Effector memory CD4-positive, alpha-beta T cell (primary cell): ENCODE measurements around the gene FIGLA.

ENCODE experiments used
- DNase-seq, 3 donors: peaks; one replicate each; pipeline ENCODE4 v3.0.0-alpha.2; 2020
- H3K27ac ChIP-seq: 2 replicates; pipeline ENCODE4 v1.7.0; 2013; ENCODE audit warnings: mild to moderate bottlenecking, low read length, moderate library complexity; ENCODE audit not compliant: insufficient read depth, poor library complexity, severe bottlenecking
- H3K27me3 ChIP-seq: replicated peaks from 2 replicates; pipeline ENCODE4 v1.7.0; 2013; ENCODE audit warnings: mild to moderate bottlenecking, low read length; ENCODE audit not compliant: insufficient read depth, control insufficient read depth, poor library complexity, severe bottlenecking
- H3K36me3 ChIP-seq: 2 replicates; pipeline ENCODE4 v1.7.0; 2013; ENCODE audit warnings: mild to moderate bottlenecking, low read length, moderate library complexity; ENCODE audit not compliant: control insufficient read depth, insufficient read depth
- H3K4me1 ChIP-seq: 2 replicates; pipeline ENCODE4 v1.7.0; 2013; ENCODE audit warnings: low read length, mild to moderate bottlenecking; ENCODE audit not compliant: control insufficient read depth, insufficient read depth, poor library complexity, severe bottlenecking
- H3K4me3 ChIP-seq: 2 replicates; pipeline ENCODE4 v1.7.0; 2013; ENCODE audit warnings: low read length, low read depth, mild to moderate bottlenecking; ENCODE audit not compliant: insufficient read depth, poor library complexity, severe bottlenecking
- H3K9me3 ChIP-seq: 2 replicates; pipeline ENCODE4 v1.7.0; 2013; ENCODE audit warnings: mild to moderate bottlenecking, low read length, moderate library complexity; ENCODE audit not compliant: control insufficient read depth

Gene FIGLA

GRCh38 chr2:70828914-70829824, 38.7 kb upstream of the FIGLA start:
- Histone ChIP-seq H3K4me3 (no peak overlapping the region), H3K9me3 (no peaks in the 10 kb centered on the region), H3K4me1 (no peaks in the 10 kb centered on the region), H3K36me3 (no peaks in the 10 kb centered on the region), H3K27me3 (no peaks in the 10 kb centered on the region), H3K27ac (no peak overlapping the region)
- DNase-seq = no peak

GRCh38 chr2:70828115-70828514, 37.7 kb upstream of the FIGLA start:
- H3K36me3 ChIP-seq = no peaks in the 10 kb centered on the region
- H3K27me3 ChIP-seq = no peaks in the 10 kb centered on the region
- no peak for DNase-seq
- no peak overlapping the region for H3K27ac ChIP-seq
- H3K4me1 ChIP-seq = no peaks in the 10 kb centered on the region
- H3K4me3 ChIP-seq = no peak overlapping the region
- no peaks in the 10 kb centered on the region for H3K9me3 ChIP-seq

GRCh38 chr2:70827388-70827787, 36.9 kb upstream of the FIGLA start:
- Histone ChIP-seq H3K4me3 (no peak overlapping the region), H3K9me3 (no peaks in the 10 kb centered on the region), H3K27me3 (no peaks in the 10 kb centered on the region), H3K36me3 (no peaks in the 10 kb centered on the region), H3K27ac (no peak overlapping the region), H3K4me1 (peaks cover 3% of the 10 kb centered on the region)
- DNase-seq = no peak

GRCh38 chr2:70826696-70827350, 36.4 kb upstream of the FIGLA start:
- H3K27ac ChIP-seq = no peak overlapping the region
- H3K36me3 ChIP-seq = no peaks in the 10 kb centered on the region
- H3K4me3 ChIP-seq = no peak overlapping the region
- H3K27me3 ChIP-seq = no peaks in the 10 kb centered on the region
- DNase-seq = no peak
- H3K4me1 ChIP-seq = peaks cover 3% of the 10 kb centered on the region
- no peaks in the 10 kb centered on the region for H3K9me3 ChIP-seq

GRCh38 chr2:70823249-70823648, 32.8 kb upstream of the FIGLA start:
- no peak overlapping the region for H3K4me3 ChIP-seq
- no peaks in the 10 kb centered on the region for H3K27me3 ChIP-seq
- no peaks in the 10 kb centered on the region for H3K36me3 ChIP-seq
- H3K9me3 ChIP-seq = no peaks in the 10 kb centered on the region
- DNase-seq = no peak
- no peak overlapping the region for H3K27ac ChIP-seq
- peaks cover 3% of the 10 kb centered on the region for H3K4me1 ChIP-seq

- H3K9me3 ChIP-seq = no peaks in the 10 kb centered on the region
- no peak overlapping the region for H3K4me3 ChIP-seq
- no peaks in the 10 kb centered on the region for H3K27me3 ChIP-seq
- no peak overlapping the region for H3K27ac ChIP-seq
- H3K36me3 ChIP-seq = no peaks in the 10 kb centered on the region
- H3K4me1 ChIP-seq = peaks cover 3% of the 10 kb centered on the region
- no peak for DNase-seq
These were observed 32.4 kb upstream of the FIGLA start for GRCh38 chr2:70822843-70823242.

- peaks cover 3% of the 10 kb centered on the region for H3K4me1 ChIP-seq
- H3K4me3 ChIP-seq = no peak within 1 kb of the TSS
- DNase-seq = no peak
These were observed 30.1 kb upstream of the FIGLA start, which contains the start of gene CLEC4F for GRCh38 chr2:70820499-70820898. Gene CLEC4F (minus strand): TSS chr2:70820599. CDS start chr2:70820523, 76 bp downstream.

GRCh38 chr2:70817284-70817954, 27.0 kb upstream of the FIGLA start:
- no peaks in the 10 kb centered on the region for H3K4me1 ChIP-seq
- H3K27ac ChIP-seq = no peak overlapping the region
- H3K4me3 ChIP-seq = no peak overlapping the region
- no peaks in the 10 kb centered on the region for H3K27me3 ChIP-seq
- no peak for DNase-seq
- H3K9me3 ChIP-seq = no peaks in the 10 kb centered on the region
- no peaks in the 10 kb centered on the region for H3K36me3 ChIP-seq

More at GRCh38 chr2:70820499-70820898, 30.1 kb upstream of the FIGLA start, which contains the start of gene CLEC4F:
- H3K9me3 ChIP-seq = no peaks in the 10 kb centered on the region
- H3K27me3 ChIP-seq = no peaks in the 10 kb centered on the region
- no peak within 1 kb of the TSS for H3K27ac ChIP-seq
- H3K36me3 ChIP-seq = no peaks in the 10 kb centered on the region

- Histone ChIP-seq H3K4me3 (no peak overlapping the region), H3K4me1 (no peaks in the 10 kb centered on the region), H3K36me3 (no peaks in the 10 kb centered on the region), H3K9me3 (no peaks in the 10 kb centered on the region), H3K27me3 (no peaks in the 10 kb centered on the region), H3K27ac (no peak overlapping the region)
- no peak for DNase-seq
These were observed 26.3 kb upstream of the FIGLA start for GRCh38 chr2:70816726-70817125.
